Endothelial cell (in vitro differentiated cells): ENCODE results near the gene ZNF613. TPM values are rescaled to one million over a fixed set of nuclear protein-coding genes. Genes with fewer than 3 reads are reported as not detected.

Experiments used
- DNase-seq: peaks from one replicate; pipeline ENCODE4 v3.0.0; 2021; ENCODE audit warnings: low spot score
- H3K27ac Mint-ChIP-seq: one replicate; pipeline ENCODE4 v1.8.0; 2021; ENCODE audit warnings: mixed read lengths, inconsistent platforms; ENCODE audit not compliant: unreplicated experiment
- H3K27me3 Mint-ChIP-seq: one replicate; pipeline ENCODE4 v1.8.0; 2021; ENCODE audit warnings: mild to moderate bottlenecking, moderate library complexity, mixed read lengths, inconsistent platforms; ENCODE audit not compliant: unreplicated experiment
- H3K36me3 Mint-ChIP-seq: one replicate; pipeline ENCODE4 v1.8.0; 2021; ENCODE audit warnings: mild to moderate bottlenecking, low read depth, mixed read lengths, inconsistent platforms; ENCODE audit not compliant: unreplicated experiment
- H3K4me1 Mint-ChIP-seq: one replicate; pipeline ENCODE4 v1.8.0; 2021; ENCODE audit warnings: mild to moderate bottlenecking, mixed read lengths, inconsistent platforms; ENCODE audit not compliant: unreplicated experiment
- H3K4me3 Mint-ChIP-seq: one replicate; pipeline ENCODE4 v1.8.0; 2021; ENCODE audit warnings: mild to moderate bottlenecking, mixed read lengths, inconsistent platforms; ENCODE audit not compliant: unreplicated experiment
- H3K9me3 Mint-ChIP-seq: one replicate; pipeline ENCODE4 v1.8.0; 2021; ENCODE audit warnings: mixed read lengths, inconsistent platforms; ENCODE audit not compliant: unreplicated experiment
- CTCF ChIP-seq: fragments of 200-600 bp; sonication (generic); IDR thresholded peaks from one replicate; pipeline ENCODE4 v1.5.0; 2021; ENCODE audit warnings: antibody characterized with exemption; ENCODE audit not compliant: unreplicated experiment
- total RNA-seq: library from RNA; stranded (reverse); fragmentation: NEBNext Ultra II Directional; extraction: Animal tissue kit (Norgen Biotek cat#: 25700); gene quantifications from one replicate; pipeline ENCODE4 v1.2.1, GENCODE V29; 2021; ENCODE audit not compliant: unreplicated experiment

The ZNF613 gene
- total RNA-seq, 1 donor from 2014 or later: 10.9 TPM

DNA sequence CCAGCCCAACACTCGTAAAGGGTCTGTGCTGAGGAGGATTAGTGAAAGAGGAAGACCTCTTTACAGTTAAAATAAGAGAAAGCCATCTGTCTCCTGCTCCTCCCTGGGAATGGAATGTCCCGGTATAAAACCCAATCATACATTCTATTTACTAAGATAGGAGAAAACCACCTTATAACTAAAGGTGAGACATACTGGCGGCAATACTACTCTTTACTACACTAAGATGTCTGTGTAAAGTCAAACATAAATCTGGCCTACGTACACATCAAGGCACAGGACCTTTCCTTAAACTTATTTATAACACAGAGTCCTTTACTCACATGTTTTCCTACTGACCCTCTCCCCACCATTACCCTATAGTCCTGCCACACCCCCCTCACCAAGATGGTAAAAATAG lies 56.1 kb downstream of the ZNF613 start:
- H3K27me3 Mint-ChIP-seq: peaks cover 3% of the 10 kb centered on the region
- no peak for DNase-seq
- H3K4me1 Mint-ChIP-seq: peaks cover 8% of the 10 kb centered on the region
- H3K27ac Mint-ChIP-seq: no peak overlapping the region
- H3K9me3 Mint-ChIP-seq: peaks cover 14% of the 10 kb centered on the region
- H3K4me3 Mint-ChIP-seq: no peak overlapping the region
- peaks cover 43% of the 10 kb centered on the region for H3K36me3 Mint-ChIP-seq
- no peak for TF ChIP-seq CTCF

GRCh38 chr19:51986309-51987291 lies 59.3 kb downstream of the ZNF613 start, which contains the start of gene ZNF350:
Gene ZNF350, minus strand, starts transcription at chr19:51986840. Its CDS starts 12,480 bp downstream, at chr19:51974360.
- peaks cover 8% of the 10 kb centered on the region for H3K4me1 Mint-ChIP-seq
- peaks cover 21% of the 10 kb centered on the region for H3K9me3 Mint-ChIP-seq
- H3K36me3 Mint-ChIP-seq: peaks cover 43% of the 10 kb centered on the region
- no peak for TF ChIP-seq CTCF
- peaks cover 3% of the 10 kb centered on the region for H3K27me3 Mint-ChIP-seq
- peak; percentile 75 for DNase-seq
- peak within 1 kb of the TSS; percentile 99 for H3K4me3 Mint-ChIP-seq
- H3K27ac Mint-ChIP-seq: peak within 1 kb of the TSS; percentile 87

DNA sequence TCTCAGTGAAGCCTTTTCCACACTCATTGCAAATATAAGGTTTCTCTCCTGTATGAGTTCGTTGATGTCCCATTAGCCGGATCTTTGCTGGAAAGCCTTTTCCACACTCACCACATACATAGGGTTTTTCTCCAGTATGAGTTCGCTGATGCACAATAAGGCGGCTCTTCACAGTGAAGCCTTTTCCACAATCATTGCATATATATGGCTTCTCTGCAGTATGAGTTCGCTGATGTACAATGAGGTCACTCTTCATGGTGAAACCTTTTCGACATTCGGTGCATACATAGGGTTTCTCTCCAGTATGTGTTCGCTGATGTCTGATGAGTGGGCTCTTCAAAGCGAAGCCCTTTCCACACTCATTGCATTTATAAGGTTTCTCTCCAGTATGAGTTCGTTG lies 66.2 kb downstream of the ZNF613 start:
- H3K4me3 Mint-ChIP-seq: peak overlapping the region; percentile 77
- no peak for DNase-seq
- H3K36me3 Mint-ChIP-seq: peaks cover 85% of the 10 kb centered on the region
- TF ChIP-seq CTCF: no peak
- no peaks in the 10 kb centered on the region for H3K4me1 Mint-ChIP-seq
- peaks cover 3% of the 10 kb centered on the region for H3K27me3 Mint-ChIP-seq
- no peak overlapping the region for H3K27ac Mint-ChIP-seq
- H3K9me3 Mint-ChIP-seq: peaks cover 61% of the 10 kb centered on the region

GRCh38 chr19:51994048-51994644 lies 66.9 kb downstream of the ZNF613 start:
- Mint-ChIP-seq H3K4me3 (peak overlapping the region; percentile 77), H3K36me3 (peaks cover 84% of the 10 kb centered on the region), H3K27ac (no peak overlapping the region), H3K27me3 (peaks cover 3% of the 10 kb centered on the region), H3K4me1 (no peaks in the 10 kb centered on the region), H3K9me3 (peaks cover 56% of the 10 kb centered on the region)
- no peak for TF ChIP-seq CTCF
- no peak for DNase-seq

Other genes starting within 250 kb of the ZNF613 start
- gene SPACA6, start 234.1 kb upstream of the ZNF613 start, total RNA-seq: 12.9 TPM
- not detected for gene HAS1, start 203.5 kb upstream of the ZNF613 start, total RNA-seq
- gene FPR1, start 175.6 kb upstream of the ZNF613 start, total RNA-seq: 0.67 TPM
- 0.74 TPM for gene FPR2, start 166.3 kb upstream of the ZNF613 start, total RNA-seq
- not detected for gene FPR3, start 132.3 kb upstream of the ZNF613 start, total RNA-seq
- gene ZNF577, start 39.5 kb upstream of the ZNF613 start, total RNA-seq: 9.3 TPM
- 17.2 TPM for gene ZNF649, start 22.5 kb upstream of the ZNF613 start, total RNA-seq
- gene ZNF350, start 59.4 kb downstream of the ZNF613 start, total RNA-seq: 8.9 TPM
- 13.5 TPM for gene ZNF615, start 80.7 kb downstream of the ZNF613 start, total RNA-seq
- 12.1 TPM for gene ZNF614, start 100.9 kb downstream of the ZNF613 start, total RNA-seq
- 10.3 TPM for gene ZNF432, start 121.4 kb downstream of the ZNF613 start, total RNA-seq
- gene ZNF841, start 168.3 kb downstream of the ZNF613 start, total RNA-seq: 16.3 TPM
- 18.5 TPM for gene ZNF616, start 212.5 kb downstream of the ZNF613 start, total RNA-seq
- gene ZNF836, start 244.1 kb downstream of the ZNF613 start, total RNA-seq: 15.4 TPM